Stimulated activated effector memory CD8-positive, alpha-beta T cell treated with anti-CD3 and anti-CD28 coated beads, Interleukin-12 subunit alpha, Interleukin-12 subunit beta, amount 100 ng/mL, for 72 hours (primary cell): ENCODE measurements around the gene NFKBIE.
A peak's percentile ranks its signal among the peaks of the same experiment; 100 is the strongest.
"Not testable (repeated sequence)": the region's sequence is repeated elsewhere in the genome, so short reads cannot be mapped to it uniquely, and the experiment has no call there.

Source experiments
- ATAC-seq: fragments of 150-1000 bp; cut with Tn5 transposase; 2 replicates; pipeline ENCODE4 v1.10.0; 2021
- DNase-seq, 2 donors: peaks; one replicate each; pipeline ENCODE4 v3.0.0; 2021 to 2022; ENCODE audit warnings: low spot score in 2 of 2
- H3K27ac Mint-ChIP-seq: one replicate; pipeline ENCODE4 v1.8.0; 2022; ENCODE audit warnings: mild to moderate bottlenecking, mixed read lengths
- H3K36me3 Mint-ChIP-seq: one replicate; pipeline ENCODE4 v1.8.0; 2022; ENCODE audit warnings: mild to moderate bottlenecking, mixed read lengths
- H3K4me1 Mint-ChIP-seq: one replicate; pipeline ENCODE4 v1.8.0; 2022; ENCODE audit warnings: mixed read lengths
- H3K4me3 Mint-ChIP-seq: one replicate; pipeline ENCODE4 v1.8.0; 2022; ENCODE audit warnings: mild to moderate bottlenecking, mixed read lengths
- H3K9me3 Mint-ChIP-seq: one replicate; pipeline ENCODE4 v1.8.0; 2022; ENCODE audit warnings: mixed read lengths

The NFKBIE gene

GRCh38 chr6:44265007-44265721, at the start of gene NFKBIE:
TSS of gene NFKBIE (minus strand) at chr6:44265551. CDS start at chr6:44265346, 205 bp downstream.
- Mint-ChIP-seq H3K36me3 (peaks cover 51% of the 10 kb centered on the region), H3K27ac (peak within 1 kb of the TSS; percentile 98), H3K9me3 (no peaks in the 10 kb centered on the region), H3K4me1 (peaks cover 69% of the 10 kb centered on the region), H3K4me3 (peak within 1 kb of the TSS; percentile 98)
- ATAC-seq (peak; percentile 69), DNase-seq (peak; percentile 96 to 98)

DNA sequence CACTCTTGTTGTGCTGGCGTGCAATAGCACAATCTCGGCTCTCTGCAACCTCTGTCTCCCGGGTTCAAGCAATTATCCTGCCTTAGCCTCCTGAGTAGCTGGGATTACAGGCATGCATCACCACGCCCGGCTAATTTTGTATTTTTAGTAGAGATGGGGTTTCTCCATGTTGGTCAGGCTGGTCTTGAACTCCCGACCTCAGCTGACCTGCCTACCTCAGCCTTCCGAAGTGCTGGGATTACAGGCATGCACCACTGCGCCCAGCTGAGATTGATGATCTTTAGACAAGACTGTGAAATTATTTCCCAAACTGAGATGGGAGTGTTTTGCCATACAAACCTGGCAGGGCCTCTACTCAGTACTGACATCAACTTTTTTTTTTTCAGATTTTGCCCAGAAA, 49.3 kb upstream of the NFKBIE start:
- Mint-ChIP-seq H3K4me1 (peaks cover 28% of the 10 kb centered on the region), H3K36me3 (peaks cover 31% of the 10 kb centered on the region)
- DNase-seq, H3K4me3 Mint-ChIP-seq, H3K27ac Mint-ChIP-seq, H3K9me3 Mint-ChIP-seq, ATAC-seq: not testable (repeated sequence)

- peak within 1 kb of the TSS; percentile 99 for H3K4me3 Mint-ChIP-seq
- peaks cover 41% of the 10 kb centered on the region for H3K36me3 Mint-ChIP-seq
- DNase-seq (peak; percentile 96 to 98), ATAC-seq (peak; percentile 96)
- peak within 1 kb of the TSS; percentile 99 for H3K27ac Mint-ChIP-seq
- H3K4me1 Mint-ChIP-seq: peaks cover 30% of the 10 kb centered on the region
- H3K9me3 Mint-ChIP-seq: no peaks in the 10 kb centered on the region
Observed at GRCh38 chr6:44312901-44313788, 47.8 kb upstream of the NFKBIE start, which contains the start of gene AARS2. TSS of gene AARS2 (minus strand) at chr6:44313347. CDS start at chr6:44313323, 24 bp downstream.

- ATAC-seq (no peak), DNase-seq (no peak)
- Mint-ChIP-seq H3K36me3 (peaks cover 46% of the 10 kb centered on the region), H3K9me3 (no peaks in the 10 kb centered on the region), H3K27ac (peak overlapping the region; percentile 99), H3K4me1 (peaks cover 30% of the 10 kb centered on the region), H3K4me3 (peak overlapping the region; percentile 99)
Observed at GRCh38 chr6:44311767-44312166, 46.4 kb upstream of the NFKBIE start.

DNA sequence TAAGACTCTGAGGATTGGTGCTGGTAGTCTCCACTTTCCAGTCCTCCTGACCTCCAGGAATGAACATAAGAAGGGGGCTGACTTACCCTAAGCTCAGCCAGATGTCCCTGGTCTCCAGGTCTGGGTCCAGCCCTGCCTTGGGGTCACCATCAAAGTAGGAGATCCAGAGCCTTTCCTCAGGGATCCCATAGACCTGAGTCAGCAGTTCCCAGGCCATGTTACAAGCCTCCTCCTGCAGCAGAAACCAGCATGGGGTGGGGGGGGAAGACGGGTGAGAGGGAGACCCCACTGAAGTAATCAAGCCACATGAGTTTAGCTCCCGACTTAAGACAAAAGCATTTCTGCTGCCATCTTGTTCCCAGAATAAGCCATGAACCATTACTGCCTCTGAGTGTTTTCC, 46.0 kb upstream of the NFKBIE start:
- H3K4me1 Mint-ChIP-seq: peaks cover 30% of the 10 kb centered on the region
- ATAC-seq (no peak), DNase-seq (no peak)
- H3K36me3 Mint-ChIP-seq: peaks cover 46% of the 10 kb centered on the region
- H3K27ac Mint-ChIP-seq: no peak overlapping the region
- no peaks in the 10 kb centered on the region for H3K9me3 Mint-ChIP-seq
- peak overlapping the region; percentile 99 for H3K4me3 Mint-ChIP-seq

GRCh38 chr6:44310241-44310640, 44.9 kb upstream of the NFKBIE start:
- no peak overlapping the region for H3K27ac Mint-ChIP-seq
- DNase-seq: no peak
- ATAC-seq: no peak
- H3K36me3 Mint-ChIP-seq: peaks cover 55% of the 10 kb centered on the region
- H3K4me3 Mint-ChIP-seq: no peak overlapping the region
- no peaks in the 10 kb centered on the region for H3K9me3 Mint-ChIP-seq
- peaks cover 38% of the 10 kb centered on the region for H3K4me1 Mint-ChIP-seq

DNA sequence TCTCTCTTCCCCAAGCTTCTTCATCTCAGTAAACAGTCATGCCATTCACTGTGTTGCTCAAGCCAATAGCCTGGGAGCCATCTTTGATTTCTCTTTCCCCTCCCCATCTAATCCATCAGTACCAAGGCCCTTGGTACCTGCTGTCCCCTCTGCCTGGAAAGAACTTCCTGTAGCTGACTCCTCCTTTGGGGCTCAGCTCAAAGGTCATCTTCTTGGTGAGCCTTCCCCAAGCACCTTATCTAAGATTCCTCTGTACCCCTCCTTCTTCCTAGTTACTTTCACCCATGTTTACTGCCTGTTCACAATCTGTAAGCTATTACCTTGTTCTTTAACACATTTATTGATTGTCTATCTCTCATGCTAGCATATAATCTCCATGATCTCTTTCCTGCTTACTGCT, 44.3 kb upstream of the NFKBIE start:
- H3K27ac Mint-ChIP-seq: no peak overlapping the region
- no peaks in the 10 kb centered on the region for H3K9me3 Mint-ChIP-seq
- DNase-seq: no peak
- peaks cover 61% of the 10 kb centered on the region for H3K36me3 Mint-ChIP-seq
- H3K4me3 Mint-ChIP-seq: no peak overlapping the region
- peaks cover 38% of the 10 kb centered on the region for H3K4me1 Mint-ChIP-seq
- ATAC-seq: no peak

DNA sequence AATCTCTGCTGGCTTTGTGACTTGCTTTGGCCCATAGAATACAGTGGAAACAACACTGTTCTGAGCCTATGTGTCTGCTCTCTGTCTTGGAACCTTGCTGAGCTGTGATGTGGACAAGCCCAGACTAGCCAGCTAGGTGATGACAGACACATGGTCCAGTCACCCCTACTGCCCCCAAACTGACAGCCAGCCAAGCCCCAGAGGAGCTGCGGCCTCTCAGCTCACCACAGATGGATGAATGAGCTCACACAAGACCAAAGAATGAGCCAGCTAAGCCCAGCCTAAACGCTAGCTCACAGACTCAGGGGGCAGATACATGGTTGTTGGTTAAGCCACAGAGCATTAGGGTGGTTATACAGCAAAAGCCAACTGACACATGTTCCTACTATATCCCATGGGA, 43.7 kb upstream of the NFKBIE start:
- Mint-ChIP-seq H3K36me3 (peaks cover 64% of the 10 kb centered on the region), H3K4me1 (peaks cover 38% of the 10 kb centered on the region), H3K27ac (peak overlapping the region; percentile 77), H3K4me3 (no peak overlapping the region), H3K9me3 (no peaks in the 10 kb centered on the region)
- ATAC-seq: no peak
- no peak for DNase-seq

GRCh38 chr6:44307217-44307616, 41.9 kb upstream of the NFKBIE start:
- Mint-ChIP-seq H3K9me3 (no peaks in the 10 kb centered on the region), H3K4me1 (peaks cover 24% of the 10 kb centered on the region), H3K27ac (peak overlapping the region; percentile 12), H3K4me3 (no peak overlapping the region), H3K36me3 (peaks cover 68% of the 10 kb centered on the region)
- ATAC-seq: no peak
- no peak for DNase-seq

GRCh38 chr6:44306710-44307109, 41.4 kb upstream of the NFKBIE start:
- H3K27ac Mint-ChIP-seq: peak overlapping the region; percentile 12
- DNase-seq (no peak), ATAC-seq (no peak)
- no peak overlapping the region for H3K4me3 Mint-ChIP-seq
- H3K4me1 Mint-ChIP-seq: peaks cover 19% of the 10 kb centered on the region
- peaks cover 66% of the 10 kb centered on the region for H3K36me3 Mint-ChIP-seq
- no peaks in the 10 kb centered on the region for H3K9me3 Mint-ChIP-seq

DNA sequence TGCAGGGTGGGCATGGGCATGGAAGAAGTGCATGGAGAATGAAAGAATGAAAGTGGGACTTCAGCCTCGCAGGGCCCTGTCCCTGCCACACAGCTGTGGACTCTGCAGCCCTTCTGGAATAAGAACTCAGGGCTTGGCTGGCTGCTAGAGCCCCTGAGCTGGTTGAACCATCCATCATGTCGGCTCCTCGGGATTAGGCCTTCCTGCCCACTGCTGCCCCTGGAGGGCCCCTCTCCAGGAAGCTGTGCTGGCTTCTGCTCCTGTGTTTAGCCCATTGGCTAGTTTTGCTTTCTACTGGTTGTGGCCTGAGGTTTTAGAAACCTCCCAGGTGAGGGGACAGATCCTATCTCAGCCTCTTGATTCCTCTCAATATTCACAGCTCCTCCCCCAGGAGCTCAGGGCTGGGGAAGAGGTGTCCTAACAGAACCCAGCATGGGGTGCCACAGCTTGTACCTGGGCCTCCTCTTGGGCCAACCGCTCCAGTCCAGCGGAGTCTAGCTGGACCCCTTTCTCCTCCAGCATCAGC, 39.9 kb upstream of the NFKBIE start:
- H3K36me3 Mint-ChIP-seq: peaks cover 66% of the 10 kb centered on the region
- DNase-seq (no peak), ATAC-seq (no peak)
- no peak overlapping the region for H3K4me3 Mint-ChIP-seq
- peaks cover 16% of the 10 kb centered on the region for H3K4me1 Mint-ChIP-seq
- peak overlapping the region; percentile 19 for H3K27ac Mint-ChIP-seq
- no peaks in the 10 kb centered on the region for H3K9me3 Mint-ChIP-seq

- Mint-ChIP-seq H3K4me1 (peaks cover 9% of the 10 kb centered on the region), H3K36me3 (peaks cover 63% of the 10 kb centered on the region)
- DNase-seq: peak; percentile 32 to 61
Observed at GRCh38 chr6:44304282-44305199, 39.2 kb upstream of the NFKBIE start.

GRCh38 chr6:44303842-44304241, 38.5 kb upstream of the NFKBIE start:
- Mint-ChIP-seq H3K36me3 (peaks cover 63% of the 10 kb centered on the region), H3K9me3 (no peaks in the 10 kb centered on the region), H3K4me3 (no peak overlapping the region), H3K4me1 (peaks cover 8% of the 10 kb centered on the region), H3K27ac (no peak overlapping the region)
- DNase-seq (no peak), ATAC-seq (no peak)

More at GRCh38 chr6:44304282-44305199, 39.2 kb upstream of the NFKBIE start:
- Mint-ChIP-seq H3K4me3 (no peak overlapping the region), H3K27ac (no peak overlapping the region), H3K9me3 (no peaks in the 10 kb centered on the region)
- peak; percentile 55 for ATAC-seq

GRCh38 chr6:44302856-44303255, 37.5 kb upstream of the NFKBIE start:
- Mint-ChIP-seq H3K4me3 (no peak overlapping the region), H3K9me3 (no peaks in the 10 kb centered on the region), H3K36me3 (peaks cover 59% of the 10 kb centered on the region), H3K4me1 (peaks cover 13% of the 10 kb centered on the region), H3K27ac (no peak overlapping the region)
- ATAC-seq: no peak
- no peak for DNase-seq
